GM21786 (cell line): ENCODE measurements around the gene SLC1A7.
"Not testable (repeated sequence)": the region's sequence is repeated elsewhere in the genome, so short reads cannot be mapped to it uniquely, and the experiment has no call there.

Experiments used
- ATAC-seq: cut with Tn5 transposase; IDR thresholded peaks from one replicate; pipeline ENCODE4 v1.9.1; 2021; ENCODE audit not compliant: unreplicated experiment

Gene SLC1A7

DNA sequence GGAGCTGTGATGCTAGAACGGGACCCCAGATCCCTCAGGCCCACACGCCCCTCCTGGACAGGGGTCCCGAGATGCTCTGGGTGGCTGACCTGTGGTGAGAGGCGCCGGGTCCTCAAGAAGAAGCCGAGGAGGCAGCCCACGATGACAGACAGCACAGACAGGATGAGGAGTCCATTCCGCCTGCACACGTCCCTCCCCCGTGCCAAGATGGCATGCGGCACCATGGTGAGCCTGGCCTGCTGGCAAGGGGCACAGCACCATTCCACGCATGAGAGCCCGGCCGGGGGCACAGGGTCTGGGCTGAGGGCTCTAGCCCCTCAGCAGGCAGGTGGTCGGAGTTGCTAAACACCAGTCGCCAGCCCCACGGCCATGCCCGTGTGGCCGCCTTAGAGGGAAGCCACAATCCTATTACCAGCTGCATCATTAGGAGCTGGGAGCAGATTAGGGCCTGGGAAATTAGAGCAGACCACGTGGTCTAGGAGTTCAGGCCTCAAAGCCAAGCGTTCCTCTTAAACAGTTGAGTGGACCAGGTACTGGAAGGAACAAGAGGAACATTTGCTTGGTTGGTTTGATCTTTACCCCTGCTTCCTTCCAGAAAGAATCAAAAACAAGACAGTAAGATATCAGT lies at the start of gene SLC1A7:
SLC1A7 (minus strand) TSS at position 413 of the 628 bp plus-strand sequence; CDS start at position 224, 189 bp downstream.
- no peak for ATAC-seq

DNA sequence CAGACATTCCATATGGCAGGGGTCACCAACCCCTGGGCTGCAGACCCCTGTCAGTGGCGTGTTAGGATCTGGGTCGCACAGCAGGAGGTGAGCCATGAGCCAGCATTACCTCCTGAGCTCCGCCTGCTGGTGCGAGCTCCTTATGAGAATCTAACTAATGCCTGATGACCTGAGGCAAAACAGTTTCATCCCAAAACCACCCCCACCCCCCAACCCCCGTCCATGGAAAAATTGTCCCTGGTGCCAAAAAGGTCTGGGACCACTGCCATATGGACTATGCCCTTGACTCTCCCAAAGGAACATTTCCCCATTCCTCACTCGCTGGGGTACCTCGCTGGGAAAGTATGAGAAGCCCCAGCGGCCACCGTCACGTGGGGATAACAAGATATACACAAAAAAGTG lies 47.8 kb upstream of the SLC1A7 start:
- ATAC-seq, result no peak

DNA sequence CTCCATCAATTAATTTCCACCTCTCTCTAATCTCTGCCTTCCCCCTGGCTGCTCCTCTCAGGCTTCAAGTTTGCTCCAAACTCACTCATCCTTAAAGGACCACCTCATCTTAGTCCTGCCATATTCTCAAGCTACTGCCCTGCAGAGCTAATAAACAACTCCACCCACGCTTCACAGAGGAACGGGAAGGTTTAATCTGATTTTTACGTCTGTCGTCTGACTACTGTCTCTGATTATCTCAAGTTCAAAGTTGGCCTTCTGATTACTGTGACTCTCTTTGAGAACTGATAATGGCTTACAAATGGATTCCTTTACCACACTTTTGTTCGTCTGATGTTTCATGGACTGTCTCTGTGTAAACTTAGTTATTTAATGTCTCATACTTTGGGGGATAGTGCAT lies 46.6 kb upstream of the SLC1A7 start:
- ATAC-seq, result no peak

DNA sequence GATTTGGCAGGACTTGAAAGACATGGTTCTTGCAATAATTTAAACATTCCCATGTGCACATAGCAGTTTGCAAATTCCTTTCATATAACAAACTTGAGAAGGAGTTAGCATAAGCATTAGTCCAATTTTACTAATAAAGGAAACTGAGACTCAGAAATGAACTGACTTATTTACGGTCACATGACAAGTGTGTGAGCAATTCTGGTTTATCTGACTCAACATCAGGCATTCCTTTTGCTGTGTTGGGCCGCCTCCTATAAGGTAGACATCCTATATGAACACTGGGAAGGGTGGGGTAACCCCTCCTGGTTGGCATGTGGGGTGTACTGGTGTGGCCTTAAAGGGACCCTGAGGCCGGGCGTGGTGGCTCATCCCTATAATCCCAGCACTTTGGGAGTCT lies 45.7 kb upstream of the SLC1A7 start:
- ATAC-seq, result no peak

DNA sequence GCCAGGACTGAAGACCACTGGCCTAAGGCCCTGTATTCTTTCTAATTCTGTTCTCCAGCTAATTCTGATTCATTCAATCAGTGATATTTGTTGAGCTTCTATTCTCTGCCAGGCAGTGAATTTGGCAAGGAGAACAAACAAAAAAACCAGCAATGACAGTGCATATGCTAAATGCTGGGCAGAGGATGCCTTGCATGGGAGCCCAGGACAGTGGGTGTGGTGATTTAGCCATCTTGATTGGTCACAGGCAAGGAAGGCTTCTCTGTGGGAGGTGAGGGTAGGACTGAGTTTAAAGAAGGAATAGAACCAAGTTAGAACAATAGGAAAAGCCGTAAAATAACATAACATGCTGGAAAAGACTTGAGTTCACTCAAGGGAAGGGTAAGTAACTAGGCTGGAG lies 45.0 kb upstream of the SLC1A7 start:
- no peak for ATAC-seq

DNA sequence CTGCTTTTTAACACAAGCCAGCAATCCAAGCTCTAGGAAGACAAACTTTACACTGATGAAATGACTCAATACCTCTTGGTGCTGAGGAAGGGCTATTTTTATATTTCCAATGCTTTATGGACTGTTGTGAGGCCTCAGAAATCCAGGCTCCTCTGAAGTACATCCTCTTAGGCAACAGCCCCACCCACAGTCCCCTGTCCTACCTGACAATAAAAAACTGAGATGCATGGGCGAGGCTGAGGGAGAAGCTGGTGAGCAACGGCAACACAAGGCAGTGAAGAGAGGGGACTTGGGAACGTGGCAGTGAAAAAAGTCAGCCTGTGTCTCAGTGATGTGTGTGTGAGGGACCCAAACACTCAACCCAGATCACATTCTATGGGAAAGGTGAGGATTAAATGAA lies 44.1 kb upstream of the SLC1A7 start:
- ATAC-seq, result no peak

DNA sequence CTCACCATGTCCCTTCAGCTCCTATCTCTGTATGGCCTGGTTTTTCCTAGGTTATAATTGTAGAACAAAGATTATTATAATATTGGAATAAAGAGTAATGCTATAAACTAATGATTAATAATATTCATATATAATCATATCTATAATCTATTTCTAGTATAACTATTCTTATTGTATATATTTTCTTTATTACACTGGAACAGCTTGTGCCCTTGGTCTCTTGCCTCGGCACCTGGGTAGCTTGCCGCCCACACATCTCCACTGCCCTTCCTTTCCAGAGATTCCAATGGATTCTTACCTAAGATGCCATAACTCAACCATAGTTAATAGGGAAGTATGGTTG lies 43.5 kb upstream of the SLC1A7 start:
- not testable (repeated sequence) for ATAC-seq

DNA sequence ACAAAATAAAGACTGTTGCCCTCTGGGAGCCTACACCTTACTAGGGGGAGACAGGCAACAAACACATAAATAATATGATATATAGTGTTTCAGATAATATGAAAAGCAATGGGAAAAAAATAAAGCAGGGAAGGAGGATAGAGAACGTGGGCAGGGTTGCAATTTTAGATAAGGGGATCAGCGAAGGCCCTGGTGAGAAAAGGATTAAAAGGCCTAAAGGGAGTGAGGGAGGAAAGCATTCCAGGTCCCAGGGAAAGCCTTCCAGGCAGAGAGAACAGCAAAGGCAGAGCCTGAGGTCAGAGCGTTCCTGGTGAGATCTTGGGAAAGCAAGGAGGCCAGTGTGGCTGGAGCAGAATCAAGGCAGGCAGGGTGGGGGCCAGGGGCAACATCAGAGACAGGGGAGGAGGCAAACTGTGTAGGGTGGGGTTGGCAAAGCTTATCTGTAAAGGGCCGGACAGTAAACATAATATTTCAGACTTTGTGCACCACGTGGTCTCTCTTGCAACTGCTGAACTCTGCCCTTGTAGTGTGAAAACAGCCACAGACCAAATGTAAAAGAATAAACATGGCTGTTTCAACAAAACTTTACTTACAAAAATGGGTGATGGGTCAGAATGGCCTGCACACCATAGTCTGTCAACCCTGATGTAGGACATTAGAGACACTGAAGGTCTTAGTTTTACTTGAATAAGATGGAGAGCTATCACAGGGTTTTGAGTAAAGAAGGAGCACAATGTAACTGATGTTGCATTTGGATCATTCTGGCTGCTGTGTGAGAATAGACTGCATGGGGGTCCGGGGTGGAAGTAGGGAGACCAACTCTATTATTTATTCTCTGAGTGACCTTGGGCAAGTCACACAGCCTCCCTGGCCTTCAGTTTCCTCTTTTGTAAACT lies 40.9 kb upstream of the SLC1A7 start:
- ATAC-seq, result no peak

DNA sequence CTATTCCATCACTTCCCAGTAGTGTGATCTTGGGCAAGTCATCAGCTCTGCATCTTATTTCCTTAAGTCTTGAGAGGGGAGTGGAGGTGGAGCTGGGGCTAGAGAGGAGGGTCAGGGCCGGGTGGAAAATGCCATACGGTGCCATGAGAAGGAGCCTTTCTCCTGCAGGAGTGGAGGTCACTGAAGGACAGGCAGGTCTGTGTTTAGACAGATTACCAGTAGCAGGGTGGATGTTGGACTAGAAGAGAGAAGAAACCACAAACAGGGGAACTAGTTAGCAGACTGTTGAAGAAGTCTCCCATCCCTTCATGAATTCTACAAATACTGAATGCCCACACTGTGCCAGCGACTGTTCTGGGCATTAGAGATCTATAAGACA lies 40.3 kb upstream of the SLC1A7 start:
- ATAC-seq, result no peak

DNA sequence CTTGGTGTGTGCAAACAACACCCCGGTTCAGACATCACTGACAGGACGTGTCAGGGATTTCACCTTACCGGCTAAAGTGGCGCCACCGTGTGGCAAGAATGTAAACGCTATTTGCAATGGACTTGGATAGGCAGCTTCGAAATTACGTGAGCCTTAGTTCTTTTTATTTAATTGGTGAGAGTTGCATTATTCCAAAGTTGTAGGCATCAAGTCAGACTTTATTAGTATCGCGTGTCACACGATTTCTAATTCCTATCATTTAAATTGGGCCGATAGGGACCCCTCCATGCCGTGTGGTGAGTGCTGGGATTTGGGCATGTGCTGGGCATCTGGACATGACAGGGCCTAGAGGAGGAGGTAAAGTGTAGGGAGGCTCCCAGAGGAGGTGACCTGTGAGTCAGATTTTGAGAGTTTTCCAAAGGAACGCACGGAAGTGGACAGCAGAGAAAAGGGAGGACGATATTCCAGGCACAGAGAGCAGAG lies 39.7 kb upstream of the SLC1A7 start:
- no peak for ATAC-seq

DNA sequence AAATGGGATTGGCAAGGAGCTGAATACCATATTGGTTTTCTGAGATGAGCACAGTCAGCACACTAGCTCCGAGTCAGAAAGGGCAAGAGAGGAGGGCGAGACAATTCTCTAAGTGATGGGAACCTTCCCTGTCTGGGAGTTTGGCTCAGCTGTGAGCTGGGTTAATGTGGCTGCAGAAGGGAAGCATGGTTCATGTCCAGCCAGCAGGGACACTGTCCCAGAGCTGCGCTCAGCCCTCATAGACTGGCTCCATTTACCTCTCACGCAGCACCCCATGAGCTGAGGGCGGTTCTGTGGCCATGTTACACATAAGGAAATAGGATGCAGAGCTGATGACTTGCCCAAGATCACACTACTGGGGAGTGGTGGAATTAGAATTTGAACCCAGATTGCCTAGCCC lies 38.5 kb upstream of the SLC1A7 start:
- ATAC-seq, result no peak

DNA sequence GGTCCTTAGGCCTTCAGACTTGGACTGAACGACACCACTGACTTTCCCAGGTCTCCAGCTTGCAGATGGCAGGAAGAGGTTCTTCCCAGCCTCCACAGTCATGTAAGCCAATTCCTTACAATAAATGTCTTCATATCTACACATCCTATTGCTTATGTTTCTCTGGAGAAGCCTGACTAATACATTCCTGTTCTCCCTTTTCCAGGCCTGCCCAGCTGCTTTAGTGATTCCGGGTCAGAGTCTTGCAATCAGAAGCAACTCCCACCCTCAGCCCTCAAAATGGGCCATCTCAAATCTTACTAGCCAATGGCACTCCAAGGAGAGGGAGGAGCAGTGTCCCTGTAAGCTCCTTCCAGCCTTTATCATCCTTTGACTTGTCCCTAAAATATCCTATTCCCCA lies 37.8 kb upstream of the SLC1A7 start:
- ATAC-seq, result no peak

DNA sequence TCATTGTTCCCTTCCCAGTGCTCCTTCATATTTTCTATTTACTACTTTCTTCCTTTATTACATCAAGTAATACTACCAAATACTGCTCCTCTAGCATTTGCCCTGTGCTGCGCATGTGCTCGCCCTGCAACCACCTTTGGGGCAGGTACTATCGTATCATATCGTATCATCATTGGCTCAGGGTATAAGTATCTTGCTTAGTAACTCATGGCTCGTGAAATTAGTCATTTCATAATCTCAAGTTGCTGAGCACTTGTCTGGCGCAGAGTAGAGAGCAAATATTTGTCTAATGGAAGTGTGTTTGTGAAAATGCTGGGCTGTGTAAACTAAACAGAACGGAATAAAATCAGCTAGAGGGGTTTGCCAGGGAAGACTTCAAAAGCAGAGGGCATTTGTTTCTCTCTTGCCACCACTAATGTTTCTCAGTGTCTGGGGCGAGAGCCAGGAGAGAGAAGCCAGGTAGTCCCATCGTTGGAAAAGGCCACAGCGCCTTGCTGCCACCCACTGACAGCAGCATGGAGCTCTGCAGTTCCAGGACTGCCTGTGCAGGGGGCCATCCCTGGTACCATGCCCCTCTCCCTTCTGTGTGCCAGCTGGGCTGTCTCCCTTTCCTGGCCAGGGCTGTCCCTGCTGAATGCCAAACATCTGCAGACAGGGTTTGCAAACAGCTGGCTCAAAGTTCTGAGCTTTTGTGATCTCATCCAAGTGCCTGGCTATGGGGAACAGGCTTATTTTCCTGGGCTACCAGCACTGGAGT lies 34.2 kb upstream of the SLC1A7 start:
- ATAC-seq, result no peak

DNA sequence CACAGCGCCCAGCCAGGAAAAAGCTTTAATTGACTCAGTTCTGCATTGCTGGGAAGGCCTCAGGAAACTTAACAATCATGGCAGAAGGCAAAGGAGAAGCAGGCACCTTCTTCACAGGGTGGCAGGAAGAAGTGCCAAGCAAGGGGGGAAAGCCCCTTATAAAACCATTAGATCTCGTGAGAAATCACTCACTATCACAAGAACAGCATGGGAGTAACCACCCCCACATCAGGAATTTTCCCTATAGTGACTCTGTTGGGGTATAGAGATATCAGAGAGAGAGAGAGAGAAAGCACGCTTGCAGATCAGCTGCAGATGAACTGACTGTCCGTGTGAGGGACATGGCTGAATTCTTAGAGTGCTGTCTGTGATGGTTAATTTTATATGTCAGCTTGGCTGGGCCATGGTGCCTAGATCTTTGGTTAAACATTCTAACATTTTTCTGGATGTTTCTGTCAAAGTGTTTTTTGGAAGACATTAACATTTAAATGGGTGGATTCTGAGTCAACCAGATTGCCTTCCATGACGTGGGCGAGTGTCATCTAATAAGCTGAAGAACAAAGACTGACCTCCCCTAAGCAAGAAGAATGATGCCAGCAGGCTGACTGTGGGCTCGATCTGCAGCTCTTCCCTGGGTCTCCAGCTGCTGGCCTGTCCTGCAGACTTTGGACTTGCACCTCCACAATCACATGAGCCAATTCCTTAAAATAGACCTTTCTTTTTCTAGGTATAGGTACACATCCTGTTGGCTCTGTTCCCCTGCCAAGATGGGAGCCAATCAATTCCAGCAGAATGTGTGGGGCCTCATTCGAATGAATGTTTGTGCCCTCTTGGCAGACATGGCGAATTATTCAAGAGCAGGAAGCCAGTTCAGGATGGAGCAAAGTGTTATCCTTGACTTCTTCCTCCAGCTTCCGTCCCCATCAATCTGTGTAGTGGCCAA lies 32.8 kb upstream of the SLC1A7 start:
- ATAC-seq, result no peak

DNA sequence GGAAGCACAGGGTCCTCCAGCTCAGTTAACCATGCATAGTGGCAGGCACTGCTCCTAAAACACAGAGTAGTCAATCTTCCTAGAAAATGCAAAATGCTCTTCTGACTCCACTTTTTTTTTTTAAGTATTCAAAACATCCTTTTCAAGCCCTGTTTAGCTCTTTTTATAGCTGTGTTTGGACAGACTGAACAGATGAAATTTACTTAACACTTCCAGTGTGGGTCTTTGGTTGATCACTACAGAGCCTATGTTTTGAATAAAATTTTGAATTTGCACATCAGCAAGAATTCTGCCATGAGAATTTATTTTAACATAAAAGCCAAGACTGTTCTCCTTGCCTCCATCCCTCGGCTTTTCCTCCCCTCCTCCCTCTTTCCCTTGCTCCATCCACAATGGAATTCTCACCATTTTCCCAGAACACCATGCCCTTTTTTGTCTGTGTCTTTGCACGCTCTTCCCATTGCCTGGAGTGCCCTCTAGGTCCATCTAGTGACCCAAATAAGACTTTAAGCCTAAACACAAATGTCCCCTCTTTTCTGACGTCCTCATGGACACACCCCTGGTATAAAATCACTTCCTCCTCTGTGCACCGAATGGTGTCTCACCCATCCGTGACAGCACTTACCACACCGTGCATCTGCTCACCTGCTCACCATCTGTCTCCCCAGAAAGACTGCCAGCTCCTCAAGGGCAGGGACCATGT lies 30.1 kb upstream of the SLC1A7 start:
- no peak for ATAC-seq

DNA sequence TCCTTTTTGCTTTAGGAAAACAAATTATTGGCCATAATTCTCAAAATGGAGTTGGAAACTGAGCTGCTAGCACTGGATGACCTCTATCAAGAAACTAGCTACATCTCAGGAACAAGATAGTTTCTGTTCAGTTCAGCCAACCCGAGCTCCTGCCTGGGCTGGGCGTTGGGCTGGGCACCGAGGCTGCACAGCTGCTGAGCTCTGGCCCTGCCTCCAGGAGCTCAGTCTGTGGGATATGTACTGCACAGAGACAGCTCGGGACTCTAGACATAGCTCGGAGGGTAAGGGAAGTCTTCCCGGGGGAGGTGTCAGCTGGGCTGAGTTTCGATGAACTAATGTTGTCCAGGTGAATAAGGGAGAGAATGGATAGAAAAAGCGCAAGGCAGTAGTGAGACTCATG lies 24.5 kb upstream of the SLC1A7 start:
- no peak for ATAC-seq

DNA sequence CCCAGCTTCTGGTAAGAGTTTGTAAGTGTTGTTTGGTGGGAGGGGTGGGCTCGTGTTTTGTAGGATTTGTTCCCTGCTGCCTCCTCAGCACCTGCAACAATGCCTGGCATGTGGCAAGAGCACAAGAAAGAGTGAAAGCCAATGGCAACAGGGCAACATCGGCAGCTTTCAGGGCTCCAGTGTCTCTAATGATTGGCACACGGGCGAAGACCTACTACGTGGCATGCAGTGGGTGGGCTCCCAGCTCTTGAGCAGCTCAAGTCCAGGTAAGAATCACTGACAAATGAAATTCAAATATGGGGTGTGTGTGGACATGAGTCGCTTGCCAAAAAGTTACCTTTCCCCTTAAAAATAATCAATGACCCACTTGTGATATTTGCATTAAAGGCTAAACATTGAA lies 23.9 kb upstream of the SLC1A7 start:
- ATAC-seq, result no peak

DNA sequence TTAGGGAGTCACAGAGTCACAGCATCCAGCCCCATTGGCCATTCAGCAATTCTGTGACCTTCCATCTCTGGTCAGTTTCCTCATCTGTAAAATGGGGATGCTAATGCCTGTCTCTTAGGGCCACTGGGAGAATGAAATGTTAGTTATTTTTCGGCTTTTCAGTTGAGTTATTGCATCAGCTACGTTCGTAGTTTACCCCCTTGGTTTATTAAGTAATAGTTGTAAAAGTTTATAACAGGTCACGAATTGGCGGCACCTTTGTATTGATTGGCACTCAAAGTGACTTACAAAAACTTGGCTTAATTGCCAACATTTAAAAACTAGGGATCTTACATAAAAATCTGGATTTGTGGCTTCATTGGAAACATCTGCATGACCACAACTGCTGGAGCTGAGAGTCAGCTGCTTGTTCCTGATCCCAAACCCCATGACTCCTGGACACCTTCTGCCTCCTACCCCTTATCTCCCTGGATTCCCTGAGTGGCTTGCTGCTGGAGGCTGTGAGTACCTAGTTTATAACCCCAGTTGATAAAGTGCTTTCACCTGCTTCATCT lies 23.0 kb upstream of the SLC1A7 start:
- no peak for ATAC-seq

DNA sequence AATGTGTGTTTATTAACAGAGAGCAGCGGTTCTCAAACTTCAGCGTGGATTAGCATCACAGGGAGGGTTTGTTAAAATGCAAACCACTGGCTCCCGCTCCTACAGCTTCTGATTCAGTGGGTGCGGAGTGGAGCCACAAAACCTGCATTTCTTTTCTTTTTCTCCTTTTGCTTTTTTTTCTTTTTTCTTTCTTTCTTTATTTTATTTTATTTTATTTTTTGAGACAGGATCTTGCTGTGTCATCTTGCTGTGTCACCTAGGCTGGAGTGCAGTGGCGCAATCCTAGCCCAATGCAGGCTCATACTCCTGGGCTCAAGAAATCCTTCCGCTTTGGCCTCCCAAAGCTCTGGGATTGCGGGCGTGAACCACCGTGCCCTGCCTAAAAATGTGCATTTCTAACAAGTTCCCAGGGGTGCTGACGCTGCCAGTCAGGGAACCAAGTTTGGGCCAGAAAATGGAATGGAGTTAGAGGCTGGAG lies 20.9 kb upstream of the SLC1A7 start:
- no peak for ATAC-seq

DNA sequence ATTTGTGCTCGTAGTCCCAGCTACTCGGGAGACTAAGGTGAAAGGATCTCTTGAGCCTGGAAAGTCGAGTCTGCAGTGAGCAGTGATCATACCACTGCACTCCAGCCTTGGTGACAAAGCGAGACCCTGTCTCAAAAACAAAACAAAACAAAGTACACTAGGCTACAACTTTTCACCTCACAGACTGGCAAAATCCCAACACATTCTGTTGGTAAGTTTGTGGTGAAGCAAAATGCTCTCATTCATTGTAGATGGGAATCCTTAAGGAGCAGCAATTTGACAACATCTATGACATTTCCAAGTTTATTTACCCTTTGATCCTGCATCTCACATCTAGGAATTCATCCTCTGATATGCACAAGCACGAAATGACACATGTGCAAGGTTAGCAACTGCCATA lies 20.2 kb upstream of the SLC1A7 start:
- no peak for ATAC-seq
